ENCODE measurements around the gene KRT33B. TPM values are rescaled to one million over a fixed set of nuclear protein-coding genes. Genes with fewer than 3 reads are reported as not detected.

Gene KRT33B
- total and polyA plus RNA-seq, 2 of the 8 experiments (the other 6 are each of a cell fraction or from before 2014, with no cell fraction given), result not detected

DNA sequence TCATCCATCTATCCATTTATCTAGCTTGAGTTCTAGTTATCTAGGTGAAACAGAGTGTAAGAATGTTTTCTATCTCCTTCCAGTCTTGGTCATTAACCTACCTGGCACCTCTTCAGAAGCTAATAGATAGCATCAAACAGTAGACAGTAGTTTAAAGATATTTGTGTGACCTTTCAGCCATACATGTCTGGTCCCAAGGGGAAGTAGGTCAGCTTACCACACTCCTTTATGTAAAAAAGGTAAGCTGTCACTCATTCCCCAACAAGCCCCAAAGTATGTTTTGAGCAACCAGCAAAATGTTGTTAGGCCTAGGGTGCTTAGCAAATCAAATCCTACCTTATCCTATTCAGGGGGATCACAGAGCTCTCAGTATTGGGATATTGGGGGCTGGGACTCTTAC, 3.5 kb downstream of the KRT33B start (continued):
- TF ChIP-seq CHD7 (IDR thresholded peaks at IDR 0.05; ENCODE audit: insufficient replicate concordance, low read length) (no peak), SP2 (IDR thresholded peaks at IDR 0.05; ENCODE audit: low read length) (no peak), TAF7 (optimal IDR thresholded peaks at IDR 0.05; ENCODE audit: borderline replicate concordance, low read depth, low read length) (no peak), GTF2F1 (IDR thresholded peaks at IDR 0.05; ENCODE audit: borderline replicate concordance, low read depth, low read length) (no peak), ASH2L (IDR thresholded peaks at IDR 0.05; ENCODE audit: low read length) (no peak), CTBP2 (IDR thresholded peaks at IDR 0.05; ENCODE audit: borderline replicate concordance, insufficient read depth, insufficient read length, low read length) (no peak), BACH1 (IDR thresholded peaks at IDR 0.05; ENCODE audit: low read length) (no peak), PHF8 (conservative IDR thresholded peaks at IDR 0.05; ENCODE audit: low read depth, low read length) (no peak)
- TF ChIP-seq, protein P1, sequence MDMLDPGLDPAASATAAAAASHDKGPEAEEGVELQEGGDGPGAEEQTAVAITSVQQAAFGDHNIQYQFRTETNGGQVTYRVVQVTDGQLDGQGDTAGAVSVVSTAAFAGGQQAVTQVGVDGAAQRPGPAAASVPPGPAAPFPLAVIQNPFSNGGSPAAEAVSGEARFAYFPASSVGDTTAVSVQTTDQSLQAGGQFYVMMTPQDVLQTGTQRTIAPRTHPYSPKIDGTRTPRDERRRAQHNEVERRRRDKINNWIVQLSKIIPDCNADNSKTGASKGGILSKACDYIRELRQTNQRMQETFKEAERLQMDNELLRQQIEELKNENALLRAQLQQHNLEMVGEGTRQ (IDR thresholded peaks at IDR 0.05; ENCODE audit: low read length), result no peak
